HuH-7 (cell line): ENCODE data around the gene CHST12.
A peak's percentile ranks its signal among the peaks of the same experiment; 100 is the strongest.
"Not testable (repeated sequence)": the region's sequence is repeated elsewhere in the genome, so short reads cannot be mapped to it uniquely, and the experiment has no call there.

Experiments used
- DNase-seq: peaks from one replicate; pipeline ENCODE4 v3.0.0; 2011; ENCODE audit warnings: low spot score

The CHST12 gene

DNA sequence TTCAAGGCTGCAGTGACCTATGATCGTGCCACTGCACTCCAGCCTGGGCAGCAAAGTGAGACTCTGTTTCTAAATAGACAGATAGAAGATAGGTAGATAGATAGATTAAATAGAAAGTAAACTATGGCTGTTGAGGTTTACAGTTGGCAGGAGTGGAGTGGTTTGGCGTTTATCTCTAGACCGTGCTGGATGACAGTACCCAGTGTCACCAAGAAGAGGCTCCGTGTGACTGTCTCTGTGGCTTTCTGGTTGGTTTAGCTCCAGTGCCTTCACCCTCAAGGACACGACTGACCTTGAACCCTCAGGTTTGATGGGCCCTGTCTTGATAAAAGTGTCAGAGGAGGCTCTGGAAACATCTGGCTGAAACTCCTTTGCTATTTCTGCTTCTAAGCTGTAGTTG, 31.7 kb downstream of the CHST12 start:
- DNase-seq = no peak

DNA sequence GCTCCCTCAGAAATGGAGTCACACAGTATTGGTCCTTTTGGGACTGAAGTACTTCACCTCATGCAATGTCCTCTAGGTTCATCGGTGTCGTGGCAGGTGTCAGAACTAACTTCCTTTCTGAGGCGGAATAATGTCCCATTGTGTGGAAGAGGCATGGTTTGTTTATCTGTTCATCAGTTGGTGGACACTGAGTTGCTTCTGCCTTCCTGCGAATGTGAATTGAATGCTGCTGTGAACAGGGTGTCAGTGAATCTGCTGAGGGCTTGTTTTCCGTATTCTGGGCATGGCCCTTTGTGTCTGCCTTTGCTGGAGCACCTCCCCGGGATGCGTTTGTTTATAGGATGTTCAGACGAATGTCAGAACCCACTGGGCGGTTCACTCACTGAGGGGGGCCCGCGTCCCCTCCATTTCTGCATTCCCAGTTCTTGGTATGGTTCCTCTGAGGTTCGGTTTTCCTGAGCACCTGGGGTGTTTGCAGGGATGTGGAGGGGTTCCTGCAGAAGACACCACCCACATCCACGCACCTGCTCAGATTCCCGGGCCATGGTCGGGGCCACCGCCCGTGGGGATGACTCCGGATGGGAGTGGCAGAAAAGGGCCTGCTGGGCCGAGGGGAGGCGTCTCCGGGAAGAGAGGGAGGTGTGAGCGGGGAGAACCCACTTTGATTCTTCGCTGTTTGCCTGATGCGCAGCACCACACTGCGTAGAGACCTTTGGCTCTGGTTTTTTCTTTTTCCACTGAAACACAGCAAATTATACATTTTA, 33.1 kb downstream of the CHST12 start:
- no peak for DNase-seq

DNA sequence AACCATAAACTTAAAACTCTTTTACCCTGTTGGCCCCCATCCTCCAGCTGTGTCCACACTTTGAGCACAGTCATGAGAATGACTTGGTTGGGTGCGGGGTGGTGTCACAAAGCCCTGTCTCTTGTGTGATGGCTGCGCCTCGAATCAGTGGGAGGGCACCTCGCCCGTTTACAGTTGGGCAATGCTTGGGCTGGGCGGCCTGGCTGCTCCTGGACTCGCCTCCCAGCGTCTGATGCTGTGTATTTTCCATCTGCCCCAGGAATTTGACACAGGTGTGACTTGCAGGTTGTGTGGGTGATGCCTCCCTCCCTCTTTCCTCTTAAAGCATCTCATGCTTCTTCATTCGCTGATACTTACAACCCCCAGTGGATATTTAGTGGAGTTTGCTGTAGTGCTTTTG, 33.7 kb downstream of the CHST12 start:
- DNase-seq = no peak

DNA sequence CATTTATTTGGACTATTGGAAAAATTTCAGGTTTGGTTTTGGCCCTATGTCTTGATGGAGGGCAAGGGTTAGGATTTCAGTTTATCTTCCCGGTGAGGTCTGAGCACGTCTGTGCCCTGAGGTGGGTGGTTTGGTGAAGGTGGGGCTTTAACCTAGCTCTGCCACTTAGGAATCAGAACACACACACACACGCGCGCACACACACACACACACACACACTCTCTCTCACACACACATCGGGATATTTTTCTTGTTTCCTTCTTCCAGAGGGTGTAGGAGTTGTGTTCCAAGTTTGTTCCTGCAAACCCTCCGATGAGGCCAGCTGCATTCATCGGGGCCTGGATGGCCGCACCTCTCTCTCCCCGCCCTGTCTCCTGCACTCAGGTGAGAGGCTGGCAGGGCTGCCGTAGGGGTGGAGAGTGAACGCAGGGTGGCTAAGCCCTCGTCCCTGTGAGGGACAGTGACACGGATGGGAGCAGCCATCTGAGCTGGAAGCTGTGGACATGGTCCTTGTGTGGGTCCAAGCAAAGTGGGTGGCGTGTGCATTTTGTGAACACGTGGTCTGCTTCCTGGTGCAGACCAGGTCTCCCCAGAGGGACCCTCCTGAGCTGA, 34.2 kb downstream of the CHST12 start:
- DNase-seq = no peak

DNA sequence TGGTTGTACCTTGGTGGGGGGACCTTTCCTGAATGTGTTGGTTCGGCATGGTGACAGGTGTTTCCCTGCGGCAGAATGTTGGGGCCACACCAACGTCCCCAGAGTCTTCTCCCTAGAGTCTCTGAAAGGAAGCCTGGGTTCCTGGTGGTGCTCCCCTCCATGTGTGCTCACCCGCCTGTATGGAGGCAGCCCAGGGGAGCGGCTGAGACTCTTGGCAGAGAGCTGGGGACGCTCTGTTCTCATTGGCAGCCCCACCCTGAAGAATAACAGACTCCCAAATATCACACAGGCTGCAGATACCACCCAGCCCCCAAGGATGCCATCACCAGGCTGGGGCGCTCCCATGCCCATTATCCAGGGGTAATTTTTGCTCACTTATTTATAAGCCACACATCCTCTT, 34.8 kb downstream of the CHST12 start:
- no peak for DNase-seq

DNA sequence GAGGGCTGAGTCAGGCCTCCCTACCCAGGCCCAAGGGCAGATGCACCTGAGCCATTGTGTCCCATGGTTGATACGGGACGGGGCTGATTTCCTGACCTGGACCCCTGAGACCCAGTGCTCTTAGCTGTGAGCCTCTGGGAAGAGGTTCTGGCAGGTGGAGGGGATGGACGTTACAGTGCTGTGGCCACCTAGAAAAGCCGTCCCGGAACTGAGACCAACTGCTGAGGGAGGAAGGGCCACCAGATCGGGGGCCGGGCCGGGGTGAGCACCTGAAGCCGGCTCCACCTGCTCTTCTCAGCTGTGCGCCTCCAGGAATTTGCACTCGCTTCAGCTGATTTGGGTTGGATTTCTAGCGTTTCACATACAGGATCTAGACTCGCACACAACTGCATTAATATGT, 35.4 kb downstream of the CHST12 start:
- DNase-seq = no peak

DNA sequence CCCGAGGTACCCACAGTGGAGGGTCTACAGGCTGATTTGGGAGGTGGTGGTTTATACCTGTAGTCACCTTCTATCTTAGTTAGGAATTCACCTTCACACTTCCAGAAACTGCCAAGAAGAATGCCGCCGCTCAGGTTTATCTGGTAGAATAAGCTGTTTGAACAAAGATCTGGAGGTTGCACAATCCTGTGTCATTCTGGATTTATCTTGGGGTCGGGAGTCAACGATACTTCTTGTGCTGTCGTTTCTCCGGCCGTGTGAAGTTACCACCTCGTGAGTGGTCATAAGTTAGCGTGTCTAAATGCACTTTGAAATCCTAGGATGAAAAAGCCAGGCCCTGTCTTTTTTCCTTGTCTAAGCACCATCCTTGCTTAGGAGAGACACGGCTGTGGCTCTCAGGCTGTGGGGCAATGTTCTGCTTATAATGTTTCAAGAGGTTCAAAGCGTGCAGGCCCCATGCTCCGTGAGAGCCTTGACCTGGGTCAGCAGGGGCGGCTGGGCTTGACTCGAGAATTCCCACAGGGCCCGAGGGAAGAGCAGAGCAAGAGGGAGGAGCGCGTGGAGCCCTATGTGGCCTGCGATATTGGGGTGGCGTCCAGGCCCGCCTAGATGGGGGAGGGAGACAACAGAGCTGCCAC, 37.3 kb downstream of the CHST12 start:
- DNase-seq = peak; percentile 66

DNA sequence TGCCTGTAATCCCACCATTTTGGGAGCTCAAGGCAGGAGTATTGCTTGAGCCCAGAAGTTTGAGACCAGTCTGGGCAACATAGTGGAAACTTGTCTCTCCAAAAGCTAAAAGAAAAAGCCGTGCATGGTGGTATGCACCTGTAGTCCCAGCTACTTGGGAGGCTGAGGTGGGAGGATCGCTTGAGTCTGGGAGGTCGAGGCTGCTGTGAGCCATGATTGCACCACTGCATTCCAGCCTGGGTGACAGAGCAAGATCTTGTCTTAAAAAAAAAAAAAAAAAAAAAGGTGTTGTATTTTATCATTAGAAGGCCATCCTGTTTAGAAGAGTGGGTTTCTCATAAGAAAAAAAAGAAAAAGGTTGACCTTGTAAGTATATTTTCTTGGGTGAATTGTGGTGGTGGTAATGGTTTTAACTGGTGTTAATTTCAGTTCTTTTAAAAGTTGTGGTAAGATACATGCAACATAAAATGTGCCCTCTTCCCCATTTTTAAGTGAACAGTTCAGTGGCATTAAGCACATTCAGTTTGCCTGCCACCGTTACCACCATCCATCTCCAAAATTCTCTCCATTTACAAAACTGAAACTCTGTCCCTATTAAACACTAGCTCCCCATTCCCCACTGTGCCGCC, 38.1 kb downstream of the CHST12 start:
- DNase-seq = no peak

DNA sequence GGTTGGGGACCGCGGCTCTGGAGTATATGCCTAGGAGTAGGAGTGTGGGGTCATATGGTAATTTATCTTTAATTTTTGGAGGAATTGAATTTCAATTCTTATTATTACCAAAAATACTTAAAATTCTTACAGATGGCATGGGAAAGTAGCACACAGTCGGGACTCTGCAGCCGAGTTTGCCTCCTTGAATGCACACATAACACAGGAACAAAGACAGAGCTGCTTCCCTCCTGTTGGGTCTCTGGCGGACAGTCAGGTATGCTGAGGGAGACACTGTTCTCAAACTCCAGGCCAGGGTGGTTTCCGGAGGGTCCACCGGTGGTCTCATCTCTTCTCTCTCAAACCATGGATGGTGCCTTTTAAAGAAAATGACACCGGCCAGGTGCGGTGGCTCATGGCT, 40.1 kb downstream of the CHST12 start:
- DNase-seq = no peak

DNA sequence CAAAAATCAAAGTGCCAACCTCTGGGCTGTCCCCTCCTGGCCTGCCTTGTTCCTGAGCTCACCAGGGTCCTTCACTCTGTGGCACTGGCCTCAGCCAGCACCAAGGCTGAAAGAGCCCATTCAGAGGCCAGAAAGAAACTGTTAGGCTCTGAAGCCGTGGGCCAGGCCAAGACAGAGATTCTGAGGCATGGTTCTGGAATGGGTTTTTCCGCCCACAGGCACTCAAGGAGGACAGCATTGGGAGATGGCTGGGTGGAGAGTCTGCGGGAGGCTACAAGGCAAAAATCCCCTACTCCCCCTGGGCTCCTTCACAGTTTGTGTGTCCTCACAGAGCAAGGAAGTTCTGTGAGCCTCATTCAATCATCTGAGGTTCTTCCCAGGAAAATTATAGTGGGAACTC, 41.1 kb downstream of the CHST12 start:
- DNase-seq = no peak

DNA sequence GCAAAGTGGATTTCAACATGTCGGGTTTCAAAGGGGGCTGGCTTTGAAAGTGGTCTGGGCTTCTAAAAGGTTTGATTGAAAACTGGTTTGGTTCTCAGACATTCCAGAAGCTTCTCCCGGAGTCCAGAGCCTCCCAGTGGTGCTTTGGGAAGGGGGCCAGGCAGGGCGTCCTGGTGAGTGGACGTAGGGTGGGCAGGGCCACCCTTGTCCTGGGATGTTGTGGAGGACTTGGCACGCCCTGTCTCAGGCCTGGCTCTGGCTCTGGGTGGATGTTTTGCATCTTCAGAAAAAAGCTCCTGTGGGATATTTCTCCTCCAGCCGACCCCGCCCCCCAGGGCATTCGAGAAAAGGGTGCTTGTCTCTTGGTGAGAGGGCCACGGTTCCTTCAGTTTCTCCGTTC, 41.6 kb downstream of the CHST12 start:
- DNase-seq = no peak

DNA sequence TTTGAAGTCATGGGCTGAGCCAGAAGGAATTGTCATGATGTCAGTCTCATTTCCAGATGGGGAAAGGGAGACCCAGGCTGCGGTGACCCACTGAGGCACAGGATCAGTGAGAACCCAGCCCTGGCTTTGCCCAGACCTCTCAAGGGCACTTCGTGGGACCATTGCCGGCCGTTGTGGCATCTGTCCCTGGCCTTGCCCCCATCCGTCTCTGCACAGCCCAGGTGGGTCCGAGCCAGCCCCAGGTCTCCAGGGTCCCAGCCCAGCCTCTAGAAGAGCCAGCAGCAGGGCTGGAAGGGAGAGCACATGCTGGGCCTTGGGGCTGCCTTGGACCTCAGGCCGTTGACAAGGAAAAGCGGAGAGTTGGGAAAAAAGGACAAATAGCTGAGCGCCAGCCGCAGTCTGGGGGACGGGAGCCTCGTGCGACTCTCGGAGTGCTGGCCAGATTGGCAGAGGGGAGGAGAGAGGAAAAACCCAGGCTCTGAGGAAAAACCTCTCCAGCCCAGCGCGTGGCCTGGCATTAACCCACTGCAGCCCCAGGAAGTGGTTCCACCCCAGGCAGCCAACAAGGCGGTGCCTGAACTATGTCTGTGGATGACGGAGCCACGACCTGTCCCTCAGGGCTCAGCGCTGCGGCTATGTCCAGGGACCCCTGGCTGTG, 42.6 kb downstream of the CHST12 start:
- DNase-seq = no peak

DNA sequence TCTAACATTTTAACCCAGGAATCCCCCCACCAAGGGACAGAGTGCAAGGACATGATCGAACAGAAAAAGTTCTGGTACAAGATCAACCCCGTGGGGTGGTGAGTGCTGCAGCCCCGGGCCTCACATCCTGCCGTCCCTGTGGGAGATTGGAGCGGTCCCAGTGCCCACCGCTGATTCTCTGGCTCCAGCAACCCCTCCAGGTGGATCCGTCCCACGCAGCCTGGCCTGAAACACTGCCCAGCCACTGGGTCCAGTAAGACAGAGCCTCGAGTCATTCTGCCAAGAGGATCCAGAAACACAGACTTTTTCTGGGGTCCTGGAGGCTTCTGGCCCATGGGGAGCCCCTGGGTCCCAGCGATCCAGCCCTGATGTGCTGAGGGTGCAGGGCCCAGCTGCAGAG, 43.3 kb downstream of the CHST12 start:
- no peak for DNase-seq

DNA sequence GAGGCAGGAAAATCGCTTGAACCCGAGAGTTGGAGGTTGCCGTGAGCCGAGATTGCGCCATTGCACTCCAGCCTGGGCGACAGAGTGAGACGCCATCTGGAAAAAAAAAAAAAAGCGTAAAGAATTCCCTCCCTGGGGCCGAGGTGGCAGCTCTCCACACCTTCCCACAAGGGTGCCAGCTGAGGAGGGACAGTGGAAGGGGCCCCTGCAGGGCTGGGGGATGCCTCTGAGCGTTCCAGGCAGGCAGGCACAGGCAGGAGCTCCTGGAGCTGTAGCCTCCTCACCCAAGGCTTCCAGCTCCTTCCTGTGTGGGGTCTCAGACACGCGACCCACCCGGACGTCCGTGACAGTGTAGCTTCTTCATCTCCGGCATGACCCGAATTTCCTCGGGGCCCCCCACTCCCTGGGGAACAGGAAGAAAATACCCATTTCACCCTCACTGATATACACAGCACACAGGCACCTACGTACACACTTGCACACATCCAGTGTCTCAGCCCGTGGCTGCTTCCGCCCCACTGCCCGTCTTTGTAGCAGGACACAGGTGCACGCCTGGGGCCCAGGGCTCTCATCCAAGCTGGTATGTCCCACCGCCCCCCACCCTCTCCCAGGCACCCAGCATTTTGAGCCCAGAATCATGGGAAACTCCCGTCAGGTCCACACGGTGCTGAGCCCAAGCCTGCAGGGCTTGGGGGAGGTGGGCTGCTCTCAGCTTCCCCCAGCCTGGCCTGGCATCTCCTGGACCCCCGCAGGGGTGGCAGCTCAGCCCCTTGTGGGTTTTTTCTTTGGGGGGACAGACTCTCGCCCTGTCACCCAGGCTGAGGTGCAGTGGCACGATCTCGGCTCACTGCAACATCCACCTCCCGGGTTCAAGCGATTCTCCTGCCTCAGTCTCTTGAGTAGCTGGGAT, 47.0 kb downstream of the CHST12 start:
- no peak for DNase-seq

DNA sequence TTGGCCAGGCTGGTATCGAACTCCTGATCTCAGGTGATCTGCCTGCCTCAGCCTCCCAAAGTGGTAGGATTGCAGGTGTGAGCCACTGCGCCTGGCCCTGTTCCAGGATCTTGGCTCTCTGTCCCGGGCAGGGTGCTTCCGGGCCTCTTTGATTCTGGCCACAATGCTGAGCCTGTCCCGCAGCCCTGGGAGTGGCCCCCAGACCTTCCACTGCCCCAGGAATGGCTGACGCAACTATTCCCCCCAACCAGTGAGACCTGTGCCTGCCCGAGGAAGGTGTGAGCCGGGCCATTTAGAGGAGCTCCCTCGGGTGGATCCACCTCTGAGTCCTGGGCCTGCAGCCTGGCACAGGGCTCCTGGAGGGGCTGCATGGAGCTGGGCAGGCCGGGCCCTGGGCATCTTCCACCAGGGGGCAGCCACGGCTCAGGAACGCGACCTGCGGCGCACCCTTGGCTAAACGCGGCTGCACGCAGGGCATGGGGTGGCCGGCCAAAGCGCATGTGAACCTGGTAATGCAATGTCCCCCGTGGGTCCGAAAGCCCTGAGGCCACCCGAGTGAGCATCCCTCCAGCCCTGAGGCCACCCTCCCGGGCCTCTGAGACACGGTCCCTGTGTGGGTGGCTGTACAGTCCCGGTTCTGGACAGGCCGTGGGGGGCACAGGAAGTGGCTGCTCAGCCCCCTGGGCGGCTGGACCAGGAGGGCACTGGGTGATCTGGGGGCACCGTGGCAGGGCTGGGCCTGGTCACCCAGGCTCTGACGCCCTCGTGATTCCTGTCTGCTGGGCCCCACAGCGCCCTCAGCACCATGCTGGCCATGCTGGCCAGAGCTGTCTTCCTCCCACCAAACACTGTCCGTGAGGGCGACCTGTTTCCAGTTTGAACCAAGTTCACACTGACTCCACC, 48.0 kb downstream of the CHST12 start:
- DNase-seq = peak; percentile 99

DNA sequence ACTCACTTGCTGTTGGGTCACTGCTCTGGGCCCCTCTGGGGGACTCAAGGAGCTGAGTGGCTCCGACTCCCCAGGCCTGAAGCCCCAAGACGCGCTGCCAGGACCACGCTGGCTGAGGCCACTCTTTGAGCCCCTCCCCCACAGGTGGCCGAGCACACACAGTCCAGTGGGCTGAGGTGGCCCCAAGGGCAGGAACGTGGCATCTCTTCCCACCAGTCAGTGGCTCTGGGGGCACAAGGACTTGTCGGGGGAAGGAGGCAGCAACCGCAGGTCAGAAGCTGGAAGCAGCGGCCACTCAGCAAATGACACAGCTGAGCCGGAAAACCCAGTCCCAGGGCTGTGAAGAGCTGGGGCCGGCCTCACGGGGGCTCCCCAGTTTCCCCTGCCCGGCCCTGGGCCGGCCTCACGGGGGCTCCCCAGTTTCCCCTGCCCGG, 48.7 kb downstream of the CHST12 start:
- peak; percentile 67 for DNase-seq

DNA sequence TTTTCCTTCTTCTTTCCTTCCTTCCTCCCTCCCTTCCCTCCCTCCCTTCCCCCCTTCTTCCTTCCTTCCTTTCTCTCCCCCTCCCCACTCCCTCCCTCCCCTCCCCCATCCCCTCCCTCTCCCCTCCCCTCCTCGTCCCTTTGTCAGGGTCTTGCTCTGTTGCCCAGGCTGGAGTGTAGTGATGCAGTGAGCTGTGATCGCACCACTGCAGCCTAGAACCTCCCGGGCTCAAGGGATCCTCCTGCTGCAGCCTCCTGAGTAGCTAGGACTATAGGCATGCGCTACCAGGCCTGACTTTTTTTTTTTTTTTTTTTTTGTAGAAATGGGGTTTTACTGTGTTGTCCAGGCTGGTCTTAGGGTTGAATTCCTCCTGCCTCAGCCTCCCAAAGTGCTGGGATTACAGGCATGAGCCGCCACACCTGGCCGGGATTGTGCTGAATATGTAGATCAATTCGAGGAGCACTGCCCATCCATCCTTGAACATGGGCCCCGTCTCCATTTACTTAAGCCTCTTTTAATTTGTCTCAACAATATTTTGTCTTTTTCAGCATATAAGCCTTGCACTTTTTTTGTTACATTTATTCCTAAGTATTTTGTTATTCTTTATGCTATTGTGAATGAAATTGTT, 49.3 kb downstream of the CHST12 start:
- DNase-seq = no peak

DNA sequence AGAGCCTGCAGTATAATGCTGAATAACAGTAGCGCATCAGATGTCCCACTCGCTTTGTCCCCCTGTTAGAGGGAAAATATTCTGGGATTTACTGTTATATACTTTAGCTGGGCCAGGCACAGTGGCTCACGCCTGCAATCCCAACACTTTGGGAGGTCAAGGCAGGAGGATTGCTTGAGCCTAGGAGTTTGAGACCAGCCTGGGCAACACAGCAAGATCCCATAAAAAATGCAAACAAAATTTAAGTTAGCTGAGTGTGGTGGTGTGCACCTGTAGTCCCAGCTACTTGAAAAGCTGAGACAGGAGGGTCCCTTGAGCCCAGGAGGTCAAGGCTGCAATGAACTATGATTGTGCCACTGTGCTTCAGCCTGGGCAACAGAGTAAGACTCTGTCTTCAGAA, 50.4 kb downstream of the CHST12 start:
- DNase-seq = not testable (repeated sequence)

DNA sequence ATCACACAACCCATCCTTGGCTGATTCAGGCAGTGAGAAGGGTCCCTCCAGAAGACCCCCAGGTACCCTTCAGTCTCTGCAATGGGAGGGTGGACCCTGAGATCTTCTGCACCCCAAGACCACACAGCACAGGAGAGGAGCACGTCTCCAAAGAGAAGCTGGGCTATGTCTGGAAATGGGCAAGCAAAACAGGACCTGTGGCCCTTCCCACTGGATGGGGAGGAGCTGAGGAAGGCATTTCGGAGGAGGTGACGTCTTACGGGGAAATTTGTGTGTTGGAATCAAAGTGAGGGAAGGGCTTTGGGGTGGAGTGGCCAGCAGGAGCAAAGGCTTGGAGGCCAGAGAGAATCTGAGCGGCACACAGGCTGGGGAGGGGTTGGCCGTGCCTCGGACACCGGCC, 56.3 kb downstream of the CHST12 start:
- no peak for DNase-seq

DNA sequence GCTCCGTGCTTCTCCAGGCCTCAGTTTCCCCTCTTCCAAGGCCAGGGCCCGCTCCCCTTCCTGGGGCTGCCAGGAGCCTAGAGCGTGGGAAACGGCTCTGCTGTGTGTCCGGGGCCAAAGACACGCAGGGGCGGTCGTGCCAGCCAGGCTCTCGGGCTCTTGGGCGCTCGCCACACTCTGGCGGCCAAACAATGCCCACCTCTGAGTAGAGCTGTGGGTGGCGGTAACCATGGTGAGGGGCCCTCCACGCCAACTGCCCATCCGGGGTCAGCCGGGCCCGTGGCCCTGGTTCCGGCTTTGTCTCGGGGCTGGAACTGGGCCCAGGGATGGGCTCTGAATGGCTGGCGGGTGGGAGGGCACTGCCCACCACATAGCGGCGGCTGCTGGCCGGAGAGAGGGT, 56.8 kb downstream of the CHST12 start:
- DNase-seq = no peak
